Progenitor cell of endocrine pancreas (in vitro differentiated cells): ENCODE measurements around the gene RNU6-1. TPM values are rescaled to one million over a fixed set of nuclear protein-coding genes. Genes with fewer than 3 reads are reported as not detected.

Source experiments
- DNase-seq: peaks from one replicate; pipeline ENCODE4 v3.0.0; 2021; ENCODE audit warnings: low spot score; ENCODE audit not compliant: unreplicated experiment
- H3K27ac Mint-ChIP-seq: 2 replicates; pipeline ENCODE4 v1.8.0; 2021; ENCODE audit warnings: mild to moderate bottlenecking, moderate library complexity, mixed read lengths
- H3K27me3 Mint-ChIP-seq: 2 replicates; pipeline ENCODE4 v1.8.0; 2021; ENCODE audit warnings: mixed read lengths
- H3K36me3 Mint-ChIP-seq: 2 replicates; pipeline ENCODE4 v1.8.0; 2022; ENCODE audit warnings: mixed read lengths; ENCODE audit not compliant: insufficient read depth
- H3K4me1 Mint-ChIP-seq: 2 replicates; pipeline ENCODE4 v1.8.0; 2021; ENCODE audit warnings: low read depth, mixed read lengths
- H3K4me3 Mint-ChIP-seq: 2 replicates; pipeline ENCODE4 v1.8.0; 2021; ENCODE audit warnings: low read depth, mild to moderate bottlenecking, moderate library complexity, mixed read lengths
- H3K9me3 Mint-ChIP-seq: 2 replicates; pipeline ENCODE4 v1.8.0; 2021; ENCODE audit warnings: low read depth, mixed read lengths
- long read RNA-seq: library from polyadenylated mRNA; unstranded; transcript quantifications from one replicate; pipeline ENCODE4 v2.0.0, GENCODE V29; 2020
- total RNA-seq: library from RNA; stranded (reverse); gene quantifications from 2 replicates; pipeline ENCODE4 v1.2.1, GENCODE V29; 2021
- TF ChIP-seq, protein P1 (sequence below): fragments of 200-600 bp; sonication (generic); IDR thresholded peaks from one replicate; pipeline ENCODE4 v1.5.0; 2021; ENCODE audit warnings: antibody characterized with exemption, mild to moderate bottlenecking; ENCODE audit not compliant: unreplicated experiment

The RNU6-1 gene
- not detected in 2 replicates for total RNA-seq
- long read RNA-seq, result 0 reads

DNA sequence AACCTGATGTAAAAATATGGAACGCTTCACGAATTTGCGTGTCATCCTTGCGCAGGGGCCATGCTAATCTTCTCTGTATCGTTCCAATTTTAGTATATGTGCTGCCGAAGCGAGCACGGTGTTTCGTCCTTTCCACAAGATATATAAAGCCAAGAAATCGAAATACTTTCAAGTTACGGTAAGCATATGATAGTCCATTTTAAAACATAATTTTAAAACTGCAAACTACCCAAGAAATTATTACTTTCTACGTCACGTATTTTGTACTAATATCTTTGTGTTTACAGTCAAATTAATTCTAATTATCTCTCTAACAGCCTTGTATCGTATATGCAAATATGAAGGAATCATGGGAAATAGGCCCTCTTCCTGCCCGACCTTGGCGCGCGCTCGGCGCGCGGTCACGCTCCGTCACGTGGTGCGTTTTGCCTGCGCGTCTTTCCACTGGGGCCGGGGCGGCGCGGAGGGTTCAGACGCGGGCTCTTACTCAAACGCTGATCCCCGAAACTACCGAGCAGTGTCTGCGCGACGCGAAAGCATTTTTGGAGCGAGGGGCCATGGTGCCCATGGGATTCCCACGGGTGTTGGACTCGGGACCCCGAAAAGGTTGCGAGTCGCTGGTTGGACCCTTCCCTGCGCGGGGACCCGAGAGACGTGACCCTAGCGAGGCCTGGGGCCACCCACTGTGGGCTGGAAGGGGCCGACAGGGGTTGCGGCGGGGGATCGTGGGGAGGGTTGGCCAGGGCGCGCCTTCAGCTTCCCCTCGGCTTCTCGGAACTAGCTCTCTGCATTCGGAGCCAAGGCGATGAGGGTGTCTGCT lies at the start of gene RNU6-1:
Gene RNU6-1 (minus strand): TSS at position 117 of the 820 bp plus-strand sequence.
- peak within 1 kb of the TSS; percentile 93 for H3K4me3 Mint-ChIP-seq
- TF ChIP-seq, protein P1, sequence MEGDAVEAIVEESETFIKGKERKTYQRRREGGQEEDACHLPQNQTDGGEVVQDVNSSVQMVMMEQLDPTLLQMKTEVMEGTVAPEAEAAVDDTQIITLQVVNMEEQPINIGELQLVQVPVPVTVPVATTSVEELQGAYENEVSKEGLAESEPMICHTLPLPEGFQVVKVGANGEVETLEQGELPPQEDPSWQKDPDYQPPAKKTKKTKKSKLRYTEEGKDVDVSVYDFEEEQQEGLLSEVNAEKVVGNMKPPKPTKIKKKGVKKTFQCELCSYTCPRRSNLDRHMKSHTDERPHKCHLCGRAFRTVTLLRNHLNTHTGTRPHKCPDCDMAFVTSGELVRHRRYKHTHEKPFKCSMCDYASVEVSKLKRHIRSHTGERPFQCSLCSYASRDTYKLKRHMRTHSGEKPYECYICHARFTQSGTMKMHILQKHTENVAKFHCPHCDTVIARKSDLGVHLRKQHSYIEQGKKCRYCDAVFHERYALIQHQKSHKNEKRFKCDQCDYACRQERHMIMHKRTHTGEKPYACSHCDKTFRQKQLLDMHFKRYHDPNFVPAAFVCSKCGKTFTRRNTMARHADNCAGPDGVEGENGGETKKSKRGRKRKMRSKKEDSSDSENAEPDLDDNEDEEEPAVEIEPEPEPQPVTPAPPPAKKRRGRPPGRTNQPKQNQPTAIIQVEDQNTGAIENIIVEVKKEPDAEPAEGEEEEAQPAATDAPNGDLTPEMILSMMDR, result no peak
- H3K27me3 Mint-ChIP-seq, result peaks cover 37% of the 10 kb centered on the region
- peak within 1 kb of the TSS; percentile 100 for H3K27ac Mint-ChIP-seq
- peaks cover 2% of the 10 kb centered on the region for H3K36me3 Mint-ChIP-seq
- peaks cover 26% of the 10 kb centered on the region for H3K4me1 Mint-ChIP-seq
- no peaks in the 10 kb centered on the region for H3K9me3 Mint-ChIP-seq
- peak; percentile 92 for DNase-seq

DNA sequence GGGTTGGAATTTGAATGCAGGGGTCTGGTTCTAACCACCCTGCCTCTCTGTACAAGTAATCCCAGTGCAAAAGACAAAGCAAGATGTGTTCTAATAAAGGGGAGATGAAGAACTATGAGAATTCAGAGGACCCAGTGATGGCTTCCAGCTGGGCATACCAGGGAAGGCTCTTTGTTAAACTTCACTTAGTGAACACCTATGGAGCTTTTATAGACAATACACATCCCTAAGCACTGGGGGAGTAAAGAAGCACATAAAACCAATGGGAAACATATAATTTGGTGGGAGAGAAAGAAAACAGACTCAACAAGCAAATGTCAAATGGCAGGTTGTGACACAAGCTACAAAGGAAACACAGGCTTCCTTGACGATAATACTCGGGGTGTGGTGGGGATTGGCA lies 47.9 kb upstream of the RNU6-1 start:
- Mint-ChIP-seq H3K4me1 (peaks cover 9% of the 10 kb centered on the region), H3K27ac (no peak overlapping the region), H3K27me3 (peaks cover 5% of the 10 kb centered on the region), H3K9me3 (peaks cover 6% of the 10 kb centered on the region), H3K36me3 (no peaks in the 10 kb centered on the region), H3K4me3 (no peak overlapping the region)
- TF ChIP-seq, protein P1, result no peak
- no peak for DNase-seq

DNA sequence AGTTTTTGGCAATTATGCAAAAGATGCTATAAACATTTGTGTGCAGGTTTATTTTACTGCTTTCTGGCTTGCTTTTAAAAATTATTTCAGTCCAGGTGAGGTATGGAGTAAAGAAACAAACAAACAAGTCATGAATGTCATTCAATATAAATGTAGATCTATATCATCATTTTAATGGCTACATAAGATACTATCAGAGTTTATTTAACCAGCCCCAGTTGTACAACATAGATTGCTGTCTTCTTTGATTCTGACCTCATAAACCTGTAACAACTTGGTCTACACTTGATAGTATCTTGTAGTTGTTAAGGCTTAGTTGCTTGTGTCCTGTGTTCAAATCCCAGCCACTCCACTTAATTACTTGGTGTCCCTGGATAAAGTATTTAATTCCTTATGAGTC lies 46.0 kb upstream of the RNU6-1 start:
- Mint-ChIP-seq H3K4me3 (no peak overlapping the region), H3K4me1 (peaks cover 6% of the 10 kb centered on the region), H3K27me3 (peaks cover 7% of the 10 kb centered on the region)

DNA sequence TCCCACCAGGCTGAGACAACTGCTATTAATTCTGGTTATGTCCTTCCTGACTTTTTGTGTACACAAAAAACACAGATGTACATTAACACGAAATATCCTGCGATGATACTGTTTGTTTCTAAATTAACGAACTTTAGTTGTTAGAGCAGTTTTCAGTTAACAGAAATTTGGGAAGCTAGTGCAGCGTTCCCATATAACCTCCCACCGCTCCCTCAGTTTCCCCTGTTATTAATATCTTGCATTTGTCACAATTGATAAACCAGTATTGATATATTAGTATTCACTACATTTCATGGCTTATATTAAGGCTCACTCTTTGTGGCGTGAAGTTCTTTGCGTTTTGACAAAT lies 45.3 kb upstream of the RNU6-1 start:
- peak overlapping the region; percentile 66 for H3K4me3 Mint-ChIP-seq
- peaks cover 6% of the 10 kb centered on the region for H3K4me1 Mint-ChIP-seq
- no peaks in the 10 kb centered on the region for H3K36me3 Mint-ChIP-seq
- H3K27ac Mint-ChIP-seq, result no peak overlapping the region
- peaks cover 4% of the 10 kb centered on the region for H3K9me3 Mint-ChIP-seq
- no peak for DNase-seq
- TF ChIP-seq, protein P1, result no peak
- H3K27me3 Mint-ChIP-seq, result peaks cover 7% of the 10 kb centered on the region

More for the DNA sequence above, 46.0 kb upstream of the RNU6-1 start:
- H3K27ac Mint-ChIP-seq, result no peak overlapping the region
- TF ChIP-seq, protein P1, result no peak
- H3K36me3 Mint-ChIP-seq, result no peaks in the 10 kb centered on the region
- DNase-seq, result no peak
- peaks cover 6% of the 10 kb centered on the region for H3K9me3 Mint-ChIP-seq

DNA sequence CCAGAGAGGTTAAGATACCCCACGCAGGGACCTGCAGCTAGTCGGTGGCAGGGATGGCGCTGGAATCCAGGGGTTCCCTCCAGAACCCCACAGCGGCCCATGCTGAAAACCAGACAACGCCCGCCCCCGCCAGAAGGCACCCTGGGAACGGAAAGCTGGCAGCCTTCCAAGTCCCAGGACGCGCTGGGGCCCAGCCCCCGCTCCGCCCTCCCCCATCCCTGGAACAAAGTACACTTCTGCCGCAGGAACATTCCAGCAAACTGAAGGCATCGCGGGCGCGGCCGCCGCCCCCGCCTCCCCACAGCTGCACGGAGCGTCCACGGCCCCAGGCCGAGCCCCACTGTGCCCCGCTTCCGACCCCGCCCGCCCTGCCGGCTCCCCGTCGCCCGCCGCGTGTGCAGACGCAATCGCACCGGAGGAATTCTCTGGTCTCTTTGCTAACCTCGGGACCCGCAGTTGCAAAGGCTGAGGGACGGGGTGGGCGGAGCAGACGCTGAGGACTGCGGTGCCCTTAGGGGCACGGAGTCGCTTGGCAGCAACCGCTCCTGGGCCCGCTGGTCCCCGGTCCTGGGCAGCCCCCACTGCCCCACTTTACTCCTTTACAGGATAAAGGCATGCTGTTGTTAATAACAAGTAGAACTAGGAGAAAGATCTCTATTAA lies 44.8 kb upstream of the RNU6-1 start:
- Mint-ChIP-seq H3K27me3 (peaks cover 7% of the 10 kb centered on the region), H3K4me3 (peak overlapping the region; percentile 66), H3K36me3 (no peaks in the 10 kb centered on the region), H3K4me1 (peaks cover 6% of the 10 kb centered on the region), H3K27ac (peak overlapping the region; percentile 35), H3K9me3 (no peaks in the 10 kb centered on the region)
- peak; percentile 61 for DNase-seq
- TF ChIP-seq, protein P1, result no peak
